Measurements from ENCODE around the gene BHMT. TPM values are rescaled to one million over a fixed set of nuclear protein-coding genes. Genes with fewer than 3 reads are reported as not detected.
A peak's percentile ranks its signal among the peaks of the same experiment; 100 is the strongest.

BHMT gene
- total RNA-seq, 2 experiments from 2014 or later: not detected

- CTCF ChIA-PET: interaction anchor here (0.7 to 12.4 kb wide), 60 partner anchors 9 to 839 kb away, joined by 3 to 384 read pairs (median 5); partner anchors contain the start of genes ARSB, BHMT2 and DMGDH
- Mint-ChIP-seq H3K36me3 (ENCODE audit: low read depth) (no peaks in the 10 kb centered on the region), H3K4me1 (ENCODE audit: low read depth) (peaks cover 22% of the 10 kb centered on the region), H3K4me3 (peak overlapping the region; percentile 61), H3K27ac (peak overlapping the region; percentile 88), H3K9me3 (no peaks in the 10 kb centered on the region), H3K27me3 (peaks cover 3% of the 10 kb centered on the region)
- ATAC-seq (peak; percentile 93), DNase-seq (peak; percentile 90)
- intact Hi-C loops (cut with micrococcal nuclease): loop anchor here (1.0 kb wide), 2 partner anchors 109 to 330 kb away; no protein-coding TSS in a partner anchor
- TF ChIP-seq CTCF (IDR thresholded peaks at IDR 0.05): no peak
- POLR2A ChIA-PET: interaction anchor here (0.8 to 1.0 kb wide), 2 partner anchors 102 to 109 kb away, joined by 3 read pairs; no protein-coding TSS in a partner anchor
Observed at GRCh38 chr5:79133657-79134451, 22.2 kb downstream of the BHMT start.

- intact Hi-C loops (cut with micrococcal nuclease): no loop called here
- H3K9me3 Mint-ChIP-seq: peaks cover 3% of the 10 kb centered on the region
- no peak for TF ChIP-seq CTCF (IDR thresholded peaks at IDR 0.05)
- peaks cover 22% of the 10 kb centered on the region for H3K4me1 Mint-ChIP-seq (ENCODE audit: low read depth)
- CTCF ChIA-PET: interaction anchor here (0.9 to 12.4 kb wide), 5 partner anchors 20 to 722 kb away, joined by 3 to 384 read pairs (median 3); no protein-coding TSS in a partner anchor
- ATAC-seq: no peak
- no peak for DNase-seq
- H3K4me3 Mint-ChIP-seq: no peak overlapping the region
- H3K27me3 Mint-ChIP-seq: peaks cover 3% of the 10 kb centered on the region
- H3K36me3 Mint-ChIP-seq (ENCODE audit: low read depth): no peaks in the 10 kb centered on the region
- no peak overlapping the region for H3K27ac Mint-ChIP-seq
- POLR2A ChIA-PET: no interaction called here
Observed at GRCh38 chr5:79135790-79136553, 24.4 kb downstream of the BHMT start.

- peaks cover 3% of the 10 kb centered on the region for H3K9me3 Mint-ChIP-seq
- H3K27me3 Mint-ChIP-seq: peaks cover 3% of the 10 kb centered on the region
- H3K4me1 Mint-ChIP-seq (ENCODE audit: low read depth): peaks cover 22% of the 10 kb centered on the region
- ChIA-PET CTCF (interaction anchor here (12.4 kb wide), 1 partner anchor 114 kb away, joined by 384 read pairs; no protein-coding TSS in a partner anchor), POLR2A (no interaction called here)
- ATAC-seq (no peak), DNase-seq (no peak)
- no peak for TF ChIP-seq CTCF (IDR thresholded peaks at IDR 0.05)
- no peak overlapping the region for H3K4me3 Mint-ChIP-seq
- H3K36me3 Mint-ChIP-seq (ENCODE audit: low read depth): no peaks in the 10 kb centered on the region
- no peak overlapping the region for H3K27ac Mint-ChIP-seq
- intact Hi-C loops (cut with micrococcal nuclease): no loop called here
Observed at GRCh38 chr5:79136618-79137017, 25.0 kb downstream of the BHMT start.

- no peak for TF ChIP-seq CTCF (IDR thresholded peaks at IDR 0.05)
- Mint-ChIP-seq H3K9me3 (peaks cover 3% of the 10 kb centered on the region), H3K4me1 (ENCODE audit: low read depth) (peaks cover 5% of the 10 kb centered on the region), H3K27ac (no peak overlapping the region), H3K4me3 (no peak overlapping the region), H3K36me3 (ENCODE audit: low read depth) (no peaks in the 10 kb centered on the region), H3K27me3 (peaks cover 4% of the 10 kb centered on the region)
- no peak for DNase-seq
- ATAC-seq: no peak
- CTCF ChIA-PET: interaction anchor here (0.9 kb wide), 1 partner anchor 115 kb away, joined by 4 read pairs; no protein-coding TSS in a partner anchor
- POLR2A ChIA-PET: interaction anchor here (0.6 kb wide), 1 partner anchor 566 kb away, joined by 3 read pairs; no protein-coding TSS in a partner anchor
- intact Hi-C loops (cut with micrococcal nuclease): no loop called here
Observed at GRCh38 chr5:79140553-79140952, 28.9 kb downstream of the BHMT start.

Data from activated CD8-positive, alpha-beta T cell treated with anti-CD3 and anti-CD28 coated beads for 36 hours (primary cell).